ENCODE results near the gene APPL1. TPM values are rescaled to one million over a fixed set of nuclear protein-coding genes. Genes with fewer than 3 reads are reported as not detected.
"Not testable (repeated sequence)": the region's sequence is repeated elsewhere in the genome, so short reads cannot be mapped to it uniquely, and the experiment has no call there.

The APPL1 gene
- total and polyA plus RNA-seq, 2 experiments from 2014 or later = 49.0 to 125 TPM

GRCh38 chr3:57298041-57298440 lies 70.5 kb downstream of the APPL1 start (continued):
- TF ChIP-seq ZNF462 (CRISPR knock-in tag; IDR thresholded peaks at IDR 0.05) = no peak

- H3K9me2 ChIP-seq (ENCODE audit: insufficient read depth); ATAC-seq: not testable (repeated sequence)
Observed at GRCh38 chr3:57303520-57303919, 76.0 kb downstream of the APPL1 start.

GRCh38 chr3:57309769-57310360 lies 82.3 kb downstream of the APPL1 start:
- Mint-ChIP-seq H3K27me3 (ENCODE audit: insufficient read depth, low read depth, poor library complexity) (no peaks in the 10 kb centered on the region), H3K27ac (no peak overlapping the region), H3K4me3 (no peak overlapping the region), H3K36me3 (ENCODE audit: low read depth) (no peaks in the 10 kb centered on the region), H3K4me1 (no peaks in the 10 kb centered on the region), H3K9me3 (no peaks in the 10 kb centered on the region)
- Histone ChIP-seq H3K27ac (ENCODE audit: low read depth) (no peak overlapping the region), H2AFZ (no peak overlapping the region), H4K20me1 (replicated peaks; ENCODE audit: insufficient read depth) (no peaks in the 10 kb centered on the region), H3K27me3 (ENCODE audit: insufficient read depth) (no peaks in the 10 kb centered on the region), H3K4me1 (ENCODE audit: insufficient read depth) (no peaks in the 10 kb centered on the region), H3K79me2 (replicated peaks; ENCODE audit: insufficient read depth) (no peaks in the 10 kb centered on the region), H3K36me3 (ENCODE audit: insufficient read depth) (no peaks in the 10 kb centered on the region), H3K4me2 (no peak overlapping the region), H3K4me3 (no peak overlapping the region), H3F3A (replicated peaks; ENCODE audit: low read depth) (no peaks in the 10 kb centered on the region), H3K9me2 (ENCODE audit: insufficient read depth) (no peaks in the 10 kb centered on the region)
- no peak for ATAC-seq
- no peak for DNase-seq (ENCODE audit: low spot score)
- TF ChIP-seq CREB1 (CRISPR knock-in tag; IDR thresholded peaks at IDR 0.05; ENCODE audit: low read depth) = no peak
- no peak for TF ChIP-seq ETS1 (IDR thresholded peaks at IDR 0.05)
- no peak for TF ChIP-seq POLR2AphosphoS5 (IDR thresholded peaks at IDR 0.05; ENCODE audit: low read depth)
- TF ChIP-seq JUNB (IDR thresholded peaks at IDR 0.05; ENCODE audit: unreplicated experiment) = no peak
- no peak for TF ChIP-seq ZNF114 (CRISPR knock-in tag; IDR thresholded peaks at IDR 0.05)
- TF ChIP-seq REST (IDR thresholded peaks at IDR 0.05; ENCODE audit: unreplicated experiment) = no peak

More at GRCh38 chr3:57303520-57303919, 76.0 kb downstream of the APPL1 start:
- H2AFZ ChIP-seq; H3K4me1 ChIP-seq (ENCODE audit: insufficient read depth); H3F3A ChIP-seq (replicated peaks; ENCODE audit: low read depth); H3K36me3 ChIP-seq (ENCODE audit: insufficient read depth); H3K4me3 Mint-ChIP-seq; H3K4me3 ChIP-seq; H3K79me2 ChIP-seq (replicated peaks; ENCODE audit: insufficient read depth); H3K27ac ChIP-seq (ENCODE audit: low read depth); H3K4me1 Mint-ChIP-seq; H4K20me1 ChIP-seq (replicated peaks; ENCODE audit: insufficient read depth); H3K27me3 Mint-ChIP-seq (ENCODE audit: insufficient read depth, low read depth, poor library complexity); H3K27me3 ChIP-seq (ENCODE audit: insufficient read depth); H3K27ac Mint-ChIP-seq; H3K4me2 ChIP-seq; H3K36me3 Mint-ChIP-seq (ENCODE audit: low read depth); H3K9me3 Mint-ChIP-seq; DNase-seq (ENCODE audit: low spot score): not testable (repeated sequence)
